ENCODE measurements around the gene SLC22A4.

Gene SLC22A4

GRCh38 chr5:132258102-132259068 lies 35.8 kb upstream of the SLC22A4 start:
- H3K4me1 Mint-ChIP-seq: no peaks in the 10 kb centered on the region
- CTCF ChIA-PET: interaction anchor here (1.2 to 2.6 kb wide), 3 partner anchors 14 to 52 kb away, joined by 3 to 5 read pairs (median 3); no protein-coding TSS in a partner anchor
- H3K4me3 Mint-ChIP-seq: no peak overlapping the region
- no peak overlapping the region for H3K27ac Mint-ChIP-seq
- H3K9me3 Mint-ChIP-seq: no peaks in the 10 kb centered on the region
- DNase-seq: peak; percentile 20
- H3K36me3 Mint-ChIP-seq: no peaks in the 10 kb centered on the region
- peaks cover 64% of the 10 kb centered on the region for H3K27me3 Mint-ChIP-seq

GRCh38 chr5:132259069-132259851 lies 34.9 kb upstream of the SLC22A4 start:
- no peaks in the 10 kb centered on the region for H3K4me1 Mint-ChIP-seq
- no peaks in the 10 kb centered on the region for H3K9me3 Mint-ChIP-seq
- CTCF ChIA-PET: interaction anchor here (1.2 kb wide), 1 partner anchor 14 kb away, joined by 3 read pairs; no protein-coding TSS in a partner anchor
- no peak overlapping the region for H3K27ac Mint-ChIP-seq
- H3K27me3 Mint-ChIP-seq: peaks cover 59% of the 10 kb centered on the region
- H3K4me3 Mint-ChIP-seq: no peak overlapping the region
- peak; percentile 7 for DNase-seq
- no peaks in the 10 kb centered on the region for H3K36me3 Mint-ChIP-seq

- Mint-ChIP-seq H3K4me1 (no peaks in the 10 kb centered on the region), H3K27ac (no peak overlapping the region), H3K27me3 (peaks cover 55% of the 10 kb centered on the region), H3K36me3 (no peaks in the 10 kb centered on the region), H3K9me3 (no peaks in the 10 kb centered on the region), H3K4me3 (no peak overlapping the region)
- CTCF ChIA-PET: interaction anchor here (1.6 kb wide), 1 partner anchor 12 kb away, joined by 5 read pairs; no protein-coding TSS in a partner anchor
- DNase-seq: peak; percentile 4
These were observed 34.1 kb upstream of the SLC22A4 start for GRCh38 chr5:132260051-132260450.

- DNase-seq: peak; percentile 19
- peaks cover 47% of the 10 kb centered on the region for H3K27me3 Mint-ChIP-seq
- CTCF ChIA-PET: interaction anchor here (0.9 to 3.0 kb wide), 3 partner anchors 11 to 23 kb away, joined by 3 to 13 read pairs (median 5); no protein-coding TSS in a partner anchor
- no peaks in the 10 kb centered on the region for H3K4me1 Mint-ChIP-seq
- no peaks in the 10 kb centered on the region for H3K9me3 Mint-ChIP-seq
- no peak overlapping the region for H3K4me3 Mint-ChIP-seq
- H3K27ac Mint-ChIP-seq: no peak overlapping the region
- H3K36me3 Mint-ChIP-seq: no peaks in the 10 kb centered on the region
These were observed 33.3 kb upstream of the SLC22A4 start for GRCh38 chr5:132260714-132261551.

- CTCF ChIA-PET: interaction anchor here (1.3 to 3.0 kb wide), 3 partner anchors 10 to 24 kb away, joined by 4 to 13 read pairs (median 5); no protein-coding TSS in a partner anchor
- H3K4me1 Mint-ChIP-seq: no peaks in the 10 kb centered on the region
- H3K9me3 Mint-ChIP-seq: no peaks in the 10 kb centered on the region
- DNase-seq: no peak
- no peak overlapping the region for H3K4me3 Mint-ChIP-seq
- H3K36me3 Mint-ChIP-seq: no peaks in the 10 kb centered on the region
- H3K27me3 Mint-ChIP-seq: peaks cover 35% of the 10 kb centered on the region
- H3K27ac Mint-ChIP-seq: no peak overlapping the region
These were observed 32.0 kb upstream of the SLC22A4 start for GRCh38 chr5:132261881-132262845.

- no peaks in the 10 kb centered on the region for H3K36me3 Mint-ChIP-seq
- H3K27ac Mint-ChIP-seq: no peak overlapping the region
- H3K27me3 Mint-ChIP-seq: peaks cover 26% of the 10 kb centered on the region
- CTCF ChIA-PET: interaction anchor here (1.3 to 3.0 kb wide), 3 partner anchors 9 to 25 kb away, joined by 3 to 13 read pairs (median 4); no protein-coding TSS in a partner anchor
- H3K4me3 Mint-ChIP-seq: no peak overlapping the region
- no peaks in the 10 kb centered on the region for H3K9me3 Mint-ChIP-seq
- DNase-seq: no peak
- no peaks in the 10 kb centered on the region for H3K4me1 Mint-ChIP-seq
These were observed 31.2 kb upstream of the SLC22A4 start for GRCh38 chr5:132262882-132263547.

- CTCF ChIA-PET: interaction anchor here (1.2 to 1.4 kb wide), 3 partner anchors 8 to 26 kb away, joined by 3 to 6 read pairs (median 4); no protein-coding TSS in a partner anchor
- no peak for DNase-seq
- H3K27ac Mint-ChIP-seq: no peak overlapping the region
- H3K36me3 Mint-ChIP-seq: no peaks in the 10 kb centered on the region
- H3K4me1 Mint-ChIP-seq: no peaks in the 10 kb centered on the region
- no peak overlapping the region for H3K4me3 Mint-ChIP-seq
- no peaks in the 10 kb centered on the region for H3K9me3 Mint-ChIP-seq
- peaks cover 20% of the 10 kb centered on the region for H3K27me3 Mint-ChIP-seq
These were observed 30.5 kb upstream of the SLC22A4 start for GRCh38 chr5:132263548-132264261.

- Mint-ChIP-seq H3K27me3 (peaks cover 10% of the 10 kb centered on the region), H3K9me3 (no peaks in the 10 kb centered on the region), H3K4me1 (no peaks in the 10 kb centered on the region), H3K4me3 (no peak overlapping the region), H3K36me3 (no peaks in the 10 kb centered on the region), H3K27ac (no peak overlapping the region)
- no peak for DNase-seq
- CTCF ChIA-PET: interaction anchor here (0.6 to 1.2 kb wide), 3 partner anchors 27 to 84 kb away, joined by 3 to 6 read pairs (median 3); no protein-coding TSS in a partner anchor
These were observed 29.5 kb upstream of the SLC22A4 start for GRCh38 chr5:132264546-132265335.

- Mint-ChIP-seq H3K4me3 (no peak overlapping the region), H3K4me1 (no peaks in the 10 kb centered on the region), H3K9me3 (no peaks in the 10 kb centered on the region), H3K36me3 (no peaks in the 10 kb centered on the region), H3K27me3 (peaks cover 7% of the 10 kb centered on the region), H3K27ac (no peak overlapping the region)
- no peak for DNase-seq
- CTCF ChIA-PET: interaction anchor here (0.6 kb wide), 1 partner anchor 85 kb away, joined by 3 read pairs; no protein-coding TSS in a partner anchor
These were observed 28.7 kb upstream of the SLC22A4 start for GRCh38 chr5:132265336-132266030.

GRCh38 chr5:132266031-132266835 lies 28.0 kb upstream of the SLC22A4 start:
- H3K4me1 Mint-ChIP-seq: peaks cover 2% of the 10 kb centered on the region
- CTCF ChIA-PET: no interaction called here
- H3K27me3 Mint-ChIP-seq: peaks cover 10% of the 10 kb centered on the region
- H3K27ac Mint-ChIP-seq: no peak overlapping the region
- H3K36me3 Mint-ChIP-seq: no peaks in the 10 kb centered on the region
- no peak for DNase-seq
- no peaks in the 10 kb centered on the region for H3K9me3 Mint-ChIP-seq
- H3K4me3 Mint-ChIP-seq: no peak overlapping the region
